ENCODE measurements around the gene SMYD3. TPM values are rescaled to one million over a fixed set of nuclear protein-coding genes. Genes with fewer than 3 reads are reported as not detected.

SMYD3 gene
- total and polyA plus RNA-seq, 2 donors (not counting 3 experiments of a cell fraction or from before 2014, with no cell fraction given): 16.0 to 32.1 TPM

DNA sequence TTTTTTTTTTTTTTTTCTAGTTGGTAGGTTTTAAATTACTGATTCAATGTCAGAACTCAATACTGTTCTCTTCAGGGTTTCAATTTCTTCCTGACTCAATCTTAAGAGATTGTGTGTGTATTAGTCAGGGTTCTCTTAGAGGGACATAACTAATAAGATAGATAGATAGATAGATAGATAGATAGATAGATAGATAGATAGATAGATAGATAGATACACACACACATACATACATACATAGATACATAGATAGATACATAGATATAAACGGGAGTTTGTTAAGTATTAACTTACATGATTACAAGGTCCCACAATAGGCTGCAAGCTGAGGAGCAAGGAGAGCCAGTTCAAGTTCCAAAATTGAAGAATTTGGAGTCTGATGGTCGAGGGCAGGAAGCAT lies 251.3 kb downstream of the SMYD3 start:
- Histone ChIP-seq H4K20me1 (replicated peaks; ENCODE audit: control insufficient read depth, extremely low read depth, insufficient read depth, low read length) (no peaks in the 10 kb centered on the region), H3K4me2 (ENCODE audit: insufficient read depth, low read length) (no peak overlapping the region), H3K4me1 (ENCODE audit: control insufficient read depth, extremely low read depth, insufficient read depth, low read length) (no peaks in the 10 kb centered on the region), H3K9me3 (replicated peaks; ENCODE audit: control insufficient read depth, insufficient read depth, low read length) (no peaks in the 10 kb centered on the region), H3K9me1 (replicated peaks; ENCODE audit: control insufficient read depth, extremely low read depth, insufficient read depth, low read length) (no peaks in the 10 kb centered on the region), H2AFZ (ENCODE audit: low read depth, low read length) (no peak overlapping the region), H3K79me2 (ENCODE audit: control insufficient read depth, insufficient read depth, low read length) (no peaks in the 10 kb centered on the region), H3K9ac (replicated peaks; ENCODE audit: extremely low read depth, insufficient read depth, low read length) (no peak overlapping the region), H3K27me3 (ENCODE audit: control insufficient read depth in 2 of 2, insufficient read depth in 2 of 2, low read length in 2 of 2) (no peaks in the 10 kb centered on the region), H3K36me3 (ENCODE audit: control insufficient read depth in 2 of 2, extremely low read depth in 1 of 2, insufficient read depth in 2 of 2, low read length in 2 of 2) (no peaks in the 10 kb centered on the region), H3K4me3 (replicated peaks in 1 of 3; ENCODE audit: insufficient read depth in 1 of 3, low read depth in 1 of 3, low read length in 3 of 3) (no peak overlapping the region), H3K27ac (ENCODE audit: insufficient read depth, low read depth, low read length) (no peak overlapping the region)
- DNase-seq (ENCODE audit: low read depth, low spot score) (no peak), FAIRE-seq (no peak)
- no peak for TF ChIP-seq FOS (IDR thresholded peaks at IDR 0.05; ENCODE audit: borderline replicate concordance, insufficient read depth, low read length)
- TF ChIP-seq, protein P1, sequence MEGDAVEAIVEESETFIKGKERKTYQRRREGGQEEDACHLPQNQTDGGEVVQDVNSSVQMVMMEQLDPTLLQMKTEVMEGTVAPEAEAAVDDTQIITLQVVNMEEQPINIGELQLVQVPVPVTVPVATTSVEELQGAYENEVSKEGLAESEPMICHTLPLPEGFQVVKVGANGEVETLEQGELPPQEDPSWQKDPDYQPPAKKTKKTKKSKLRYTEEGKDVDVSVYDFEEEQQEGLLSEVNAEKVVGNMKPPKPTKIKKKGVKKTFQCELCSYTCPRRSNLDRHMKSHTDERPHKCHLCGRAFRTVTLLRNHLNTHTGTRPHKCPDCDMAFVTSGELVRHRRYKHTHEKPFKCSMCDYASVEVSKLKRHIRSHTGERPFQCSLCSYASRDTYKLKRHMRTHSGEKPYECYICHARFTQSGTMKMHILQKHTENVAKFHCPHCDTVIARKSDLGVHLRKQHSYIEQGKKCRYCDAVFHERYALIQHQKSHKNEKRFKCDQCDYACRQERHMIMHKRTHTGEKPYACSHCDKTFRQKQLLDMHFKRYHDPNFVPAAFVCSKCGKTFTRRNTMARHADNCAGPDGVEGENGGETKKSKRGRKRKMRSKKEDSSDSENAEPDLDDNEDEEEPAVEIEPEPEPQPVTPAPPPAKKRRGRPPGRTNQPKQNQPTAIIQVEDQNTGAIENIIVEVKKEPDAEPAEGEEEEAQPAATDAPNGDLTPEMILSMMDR (IDR thresholded peaks at IDR 0.05; ENCODE audit: extremely low read depth in 1 of 2, insufficient read depth in 1 of 2, low read depth in 1 of 2, low read length in 2 of 2): no peak
- no peak for TF ChIP-seq POLR2AphosphoS5 (IDR thresholded peaks at IDR 0.05; ENCODE audit: insufficient read depth, low read depth, low read length)
- no peak for TF ChIP-seq MYC (IDR thresholded peaks at IDR 0.05; ENCODE audit: low read depth, low read length)
- TF ChIP-seq, protein P2, sequence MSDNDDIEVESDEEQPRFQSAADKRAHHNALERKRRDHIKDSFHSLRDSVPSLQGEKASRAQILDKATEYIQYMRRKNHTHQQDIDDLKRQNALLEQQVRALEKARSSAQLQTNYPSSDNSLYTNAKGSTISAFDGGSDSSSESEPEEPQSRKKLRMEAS (IDR thresholded peaks at IDR 0.05; ENCODE audit: insufficient read depth, insufficient read length): no peak
- no peak for TF ChIP-seq GATA2 (IDR thresholded peaks at IDR 0.05; ENCODE audit: insufficient read depth, insufficient read length, low read depth, low read length)
- TF ChIP-seq POLR2A (IDR thresholded peaks at IDR 0.05; ENCODE audit: low read depth, low read length): no peak
- no peak for TF ChIP-seq JUN (IDR thresholded peaks at IDR 0.05; ENCODE audit: borderline replicate concordance, insufficient read depth, insufficient read length, low read depth)
- TF ChIP-seq EZH2 (IDR thresholded peaks at IDR 0.05; ENCODE audit: borderline replicate concordance, low read depth, low read length, severe bottlenecking): no peak
- POLR2A ChIA-PET: no interaction called here
- intact Hi-C loops (cut with micrococcal nuclease): no loop called here
- CTCF ChIA-PET: no interaction called here
- no TSS peak for BruUV-seq (replicated peaks)
- dilution Hi-C loops (cut with MboI; ENCODE audit: extremely low pct_ligation_motif_present, low sequenced_read_pairs): no loop called here
